Activated T-helper 9 cell treated with anti-CD3 and anti-CD28 coated beads, Interleukin-2, amount 50 U/mL, for 16 hours (primary cell): ENCODE data around the gene LHX3.

Experiments used
- DNase-seq: peaks from one replicate; pipeline ENCODE4 v3.0.0-alpha.2; 2020; ENCODE audit warnings: low read depth

Gene LHX3

GRCh38 chr9:136192289-136193126, 12.4 kb downstream of the LHX3 start:
- no peak for DNase-seq

- no peak for DNase-seq
Observed at GRCh38 chr9:136191960-136192286, 13.0 kb downstream of the LHX3 start.

GRCh38 chr9:136191099-136191959, 13.6 kb downstream of the LHX3 start:
- DNase-seq, result no peak

GRCh38 chr9:136190656-136191055, 14.3 kb downstream of the LHX3 start:
- DNase-seq, result no peak

- no peak for DNase-seq
Observed at GRCh38 chr9:136190237-136190601, 14.7 kb downstream of the LHX3 start.

- DNase-seq, result no peak
Observed at GRCh38 chr9:136189394-136190236, 15.3 kb downstream of the LHX3 start.

GRCh38 chr9:136187683-136188586, 17.0 kb downstream of the LHX3 start:
- no peak for DNase-seq

GRCh38 chr9:136187197-136187596, 17.7 kb downstream of the LHX3 start:
- no peak for DNase-seq

GRCh38 chr9:136186386-136186785, 18.5 kb downstream of the LHX3 start:
- no peak for DNase-seq

GRCh38 chr9:136185596-136186366, 19.1 kb downstream of the LHX3 start:
- DNase-seq, result no peak

- no peak for DNase-seq
Observed at GRCh38 chr9:136185066-136185465, 19.9 kb downstream of the LHX3 start.

GRCh38 chr9:136182850-136183422, 22.0 kb downstream of the LHX3 start:
- DNase-seq, result no peak

GRCh38 chr9:136182420-136182787, 22.5 kb downstream of the LHX3 start:
- DNase-seq, result no peak

- no peak for DNase-seq
Observed at GRCh38 chr9:136181784-136182419, 23.0 kb downstream of the LHX3 start.

- DNase-seq, result no peak
Observed at GRCh38 chr9:136180586-136180985, 24.3 kb downstream of the LHX3 start.

- no peak for DNase-seq
Observed at GRCh38 chr9:136179761-136180160, 25.2 kb downstream of the LHX3 start.

GRCh38 chr9:136179101-136179616, 25.8 kb downstream of the LHX3 start:
- DNase-seq, result no peak

GRCh38 chr9:136178773-136179075, 26.2 kb downstream of the LHX3 start:
- DNase-seq, result no peak

- DNase-seq, result no peak
Observed at GRCh38 chr9:136178061-136178772, 26.7 kb downstream of the LHX3 start.
